OCI-LY3 (cell line): ENCODE measurements around the gene DAO.

Experiments
- EZH2phosphoT487 ChIP-seq: fragments of 200-600 bp; shearing (Covaris generic); IDR thresholded peaks from 2 replicates; pipeline ENCODE4 v1.6.1; 2018; ENCODE audit warnings: antibody characterized with exemption, mixed run types, low read depth
- TF ChIP-seq, protein P1 (sequence below): fragments of 200-600, 300-600 bp; sonication (generic); IDR thresholded peaks from 2 replicates; pipeline ENCODE4 v1.5.1; 2014; ENCODE audit warnings: antibody characterized with exemption, low read length, low read depth

GRCh38 chr12:108854451-108855283 is 25.2 kb upstream of the DAO start:
- TF ChIP-seq, protein P1, sequence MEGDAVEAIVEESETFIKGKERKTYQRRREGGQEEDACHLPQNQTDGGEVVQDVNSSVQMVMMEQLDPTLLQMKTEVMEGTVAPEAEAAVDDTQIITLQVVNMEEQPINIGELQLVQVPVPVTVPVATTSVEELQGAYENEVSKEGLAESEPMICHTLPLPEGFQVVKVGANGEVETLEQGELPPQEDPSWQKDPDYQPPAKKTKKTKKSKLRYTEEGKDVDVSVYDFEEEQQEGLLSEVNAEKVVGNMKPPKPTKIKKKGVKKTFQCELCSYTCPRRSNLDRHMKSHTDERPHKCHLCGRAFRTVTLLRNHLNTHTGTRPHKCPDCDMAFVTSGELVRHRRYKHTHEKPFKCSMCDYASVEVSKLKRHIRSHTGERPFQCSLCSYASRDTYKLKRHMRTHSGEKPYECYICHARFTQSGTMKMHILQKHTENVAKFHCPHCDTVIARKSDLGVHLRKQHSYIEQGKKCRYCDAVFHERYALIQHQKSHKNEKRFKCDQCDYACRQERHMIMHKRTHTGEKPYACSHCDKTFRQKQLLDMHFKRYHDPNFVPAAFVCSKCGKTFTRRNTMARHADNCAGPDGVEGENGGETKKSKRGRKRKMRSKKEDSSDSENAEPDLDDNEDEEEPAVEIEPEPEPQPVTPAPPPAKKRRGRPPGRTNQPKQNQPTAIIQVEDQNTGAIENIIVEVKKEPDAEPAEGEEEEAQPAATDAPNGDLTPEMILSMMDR = no peak
- TF ChIP-seq EZH2phosphoT487 = no peak
